Measurements from ENCODE around the gene DRC7. TPM values are rescaled to one million over a fixed set of nuclear protein-coding genes. Genes with fewer than 3 reads are reported as not detected.
"Not testable (repeated sequence)": the region's sequence is repeated elsewhere in the genome, so short reads cannot be mapped to it uniquely, and the experiment has no call there.

Gene DRC7
- polyA plus RNA-seq, 1 donor from 2014 or later = not detected

- not testable (repeated sequence) for H3K27me3 Mint-ChIP-seq, H3K27ac Mint-ChIP-seq, H3K4me3 Mint-ChIP-seq
Measured at GRCh38 chr16:57779836-57780235, 85.2 kb downstream of the DRC7 start.

GRCh38 chr16:57781349-57781740 is 86.7 kb downstream of the DRC7 start:
- no peak overlapping the region for H3K27ac Mint-ChIP-seq
- H3K27me3 Mint-ChIP-seq = peaks cover 5% of the 10 kb centered on the region
- no peak overlapping the region for H3K4me3 Mint-ChIP-seq
- H3K36me3 Mint-ChIP-seq = peaks cover 1% of the 10 kb centered on the region
- no peaks in the 10 kb centered on the region for H3K9me3 Mint-ChIP-seq
- H3K4me1 Mint-ChIP-seq = peaks cover 0 to 2% (median 0%) of the 10 kb centered on the region in 3 donors

More at GRCh38 chr16:57779836-57780235, 85.2 kb downstream of the DRC7 start:
- H3K4me1 Mint-ChIP-seq, H3K9me3 Mint-ChIP-seq, H3K36me3 Mint-ChIP-seq: not testable (repeated sequence)

Other genes with a start within 250 kb of the DRC7 start
- 41.2 TPM for gene CIAPIN1, start 247.4 kb upstream of the DRC7 start, polyA plus RNA-seq
- gene COQ9, start 247.3 kb upstream of the DRC7 start, polyA plus RNA-seq = 25.6 TPM
- 28.3 TPM for gene POLR2C, start 232.1 kb upstream of the DRC7 start, polyA plus RNA-seq
- gene DOK4, start 208.3 kb upstream of the DRC7 start, polyA plus RNA-seq = 0.46 TPM
- gene CCDC102A, start 158.2 kb upstream of the DRC7 start, polyA plus RNA-seq = 15.1 TPM
- 33.5 TPM for gene ADGRG5, start 152.2 kb upstream of the DRC7 start, polyA plus RNA-seq
- gene ADGRG1, start 66.2 kb upstream of the DRC7 start, polyA plus RNA-seq = 10.3 TPM
- gene ADGRG3, start 26.5 kb upstream of the DRC7 start, polyA plus RNA-seq = not detected
- 16.6 TPM for gene KATNB1, start 41.0 kb downstream of the DRC7 start, polyA plus RNA-seq
- gene KIFC3, start 107.7 kb downstream of the DRC7 start, polyA plus RNA-seq = not detected